Gastrocnemius medialis (tissue), 4 donors: ENCODE data around the gene SURF4. TPM values are rescaled to one million over a fixed set of nuclear protein-coding genes. Genes with fewer than 3 reads are reported as not detected.
"Not testable (repeated sequence)": the region's sequence is repeated elsewhere in the genome, so short reads cannot be mapped to it uniquely, and the experiment has no call there.

Experiments used
- ATAC-seq, 2 donors: fragments of 150-250 bp; one replicate each; pipeline ENCODE4 v1.9.1; 2016
- DNase-seq, 2 donors: peaks; one replicate each; pipeline ENCODE4 v3.0.0-alpha.2; 2019
- H3K27ac ChIP-seq, 4 donors: fragments of 200-600 bp; sonication (generic); 1 replicate in 1 of 4; 2 replicates in 3 of 4; pipeline ENCODE4 v1.5.1; 2016 to 2018; ENCODE audit warnings: mild to moderate bottlenecking in 2 of 4, moderate library complexity in 1 of 4
- H3K27me3 ChIP-seq, 3 donors: fragments of 200-600 bp; sonication (generic) in 2 of 3; 1 replicate in 1 of 3; 2 replicates in 2 of 3; pipeline versions ENCODE4 v1.5.1 to v1.6.0; 2016 to 2019; ENCODE audit warnings: mild to moderate bottlenecking in 1 of 3, moderate library complexity in 1 of 3
- H3K36me3 ChIP-seq, 2 donors: fragments of 200-600 bp; sonication (generic) in 1 of 2; one replicate each; pipeline ENCODE4 v1.5.1; 2017 to 2018
- H3K4me1 ChIP-seq, 2 donors: fragments of 200-600 bp; sonication (generic) in 1 of 2; one replicate each; pipeline ENCODE4 v1.5.1; 2016 to 2017; ENCODE audit warnings: mild to moderate bottlenecking in 2 of 2
- H3K4me3 ChIP-seq, 4 donors: fragments of 200-600 bp; sonication (generic) in 3 of 4; 1 replicate in 1 of 4; 2 replicates in 3 of 4; pipeline ENCODE4 v1.5.1; 2016 to 2019; ENCODE audit warnings: mild to moderate bottlenecking in 2 of 4
- H3K9me3 ChIP-seq, 3 donors: fragments of 200-600 bp; sonication (generic) in 2 of 3; 1 replicate in 1 of 3; 2 replicates in 2 of 3; pipeline ENCODE4 v1.5.1; 2016 to 2019
- CTCF ChIP-seq, 5 experiments: fragments of 450-650 bp in 3 of 5; fragments of 200-600 bp in 2 of 5; sonication (generic) in 2 of 5; IDR thresholded peaks in 4 of 5; conservative IDR thresholded peaks in 1 of 5; 1 replicate in 4 of 5; 2 replicates in 1 of 5; pipeline ENCODE4 v1.5.1; 2016 to 2019; ENCODE audit warnings: antibody characterized with exemption in 5 of 5, mild to moderate bottlenecking in 3 of 5, moderate library complexity in 3 of 5
- POLR2A ChIP-seq, 2 donors: fragments of 450-650 bp; IDR thresholded peaks; one replicate each; pipeline ENCODE4 v1.6.1; 2017; ENCODE audit warnings: antibody characterized with exemption in 2 of 2, mild to moderate bottlenecking in 2 of 2, moderate library complexity in 2 of 2
- in situ Hi-C, 4 donors: fragments of 200-750 bp; cut with MboI; loops; one replicate each; pipeline versions ENCODE4 v1.15.0 to v1.8.0; 2017; ENCODE audit warnings: low sequenced_read_pairs in 4 of 4
- intact Hi-C: fragments of 100-400 bp; cut with DNase I; formaldehyde crosslinking; loops from one replicate; pipeline ENCODE4 v1.15.1; 2023; ENCODE audit warnings: low total_unique reads
- total RNA-seq, 4 donors: library from RNA; depleted of rRNA; stranded (reverse); fragments of >200 nt; gene quantifications; one replicate each; pipeline versions ENCODE4 v1.1.0 to v1.2.3, GENCODE V29; 2016

The SURF4 gene
- total RNA-seq, 4 donors from 2014 or later = 62.9 to 98.4 (median 73.4) TPM

- TF ChIP-seq CTCF (IDR thresholded peaks at IDR 0.05 in 4 of 5, conservative IDR thresholded peaks at IDR 0.05 in 1 of 5) (no peak), POLR2A (IDR thresholded peaks at IDR 0.05) (no peak)
- H3K4me3 ChIP-seq = no peak overlapping the region
- in situ Hi-C loops = no loop called here
- no peaks in the 10 kb centered on the region for H3K4me1 ChIP-seq
- peaks cover 7 to 22% (median 21%) of the 10 kb centered on the region in 3 donors for H3K27me3 ChIP-seq
- no peak overlapping the region for H3K27ac ChIP-seq
- DNase-seq = no peak
- H3K36me3 ChIP-seq = no peaks in the 10 kb centered on the region
- ATAC-seq = no peak
- intact Hi-C loops = no loop called here
- no peaks in the 10 kb centered on the region for H3K9me3 ChIP-seq
These were observed 17.5 kb upstream of the SURF4 start for GRCh38 chr9:133393399-133393798.

DNA sequence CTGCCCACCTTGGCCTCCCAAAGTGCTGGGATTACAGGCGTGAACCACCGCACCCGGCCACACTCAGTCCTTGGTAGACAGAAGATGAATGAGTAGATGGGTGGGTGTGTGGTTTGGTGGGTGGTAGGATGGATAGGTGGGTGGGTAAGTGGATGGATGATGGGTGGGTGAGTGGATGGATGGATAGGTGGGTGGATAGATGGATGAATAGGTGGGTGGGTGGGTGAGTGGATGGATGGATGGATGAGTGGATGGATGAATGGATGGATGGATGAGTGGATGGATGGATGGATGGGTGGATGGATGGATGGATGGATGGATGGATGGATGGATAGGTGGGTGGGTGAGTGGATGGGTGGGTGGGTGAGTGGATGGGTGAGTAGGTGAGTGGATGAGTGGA, 16.4 kb upstream of the SURF4 start:
- peaks cover 7 to 22% (median 21%) of the 10 kb centered on the region in 3 donors for H3K27me3 ChIP-seq
- DNase-seq, H3K4me1 ChIP-seq, H3K4me3 ChIP-seq, H3K9me3 ChIP-seq, in situ Hi-C loops, H3K27ac ChIP-seq, intact Hi-C loops, ATAC-seq, H3K36me3 ChIP-seq: not testable (repeated sequence)

- ATAC-seq, H3K4me1 ChIP-seq, H3K36me3 ChIP-seq, H3K27ac ChIP-seq, H3K4me3 ChIP-seq, intact Hi-C loops, in situ Hi-C loops, DNase-seq, H3K9me3 ChIP-seq: not testable (repeated sequence)
- H3K27me3 ChIP-seq = peaks cover 7 to 22% (median 21%) of the 10 kb centered on the region in 3 donors
These were observed 15.6 kb upstream of the SURF4 start for GRCh38 chr9:133391449-133391848.

DNA sequence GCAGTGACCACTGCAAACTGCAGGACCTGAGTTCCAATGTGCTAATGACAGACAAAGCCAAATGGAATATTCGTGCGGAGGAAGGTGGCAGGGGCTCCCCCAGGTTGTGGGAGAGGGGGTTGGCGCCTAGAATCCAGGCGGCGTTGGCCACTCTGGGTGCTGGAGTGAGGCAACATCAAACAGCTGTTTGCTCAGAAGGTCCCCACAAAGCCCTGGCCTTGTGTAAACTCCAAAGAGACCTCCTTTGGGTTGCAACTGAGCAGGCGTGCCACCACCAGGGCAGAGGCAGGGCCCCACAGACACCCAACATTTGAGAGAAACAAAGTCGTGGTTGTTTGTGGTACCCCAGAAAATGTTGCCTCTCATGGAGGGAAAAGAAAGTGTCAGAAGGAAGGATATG, 14.9 kb upstream of the SURF4 start:
- no peaks in the 10 kb centered on the region for H3K9me3 ChIP-seq
- intact Hi-C loops = no loop called here
- no peak for ATAC-seq
- in situ Hi-C loops = no loop called here
- TF ChIP-seq CTCF (IDR thresholded peaks at IDR 0.05 in 4 of 5, conservative IDR thresholded peaks at IDR 0.05 in 1 of 5) = no peak
- no peak for TF ChIP-seq POLR2A (IDR thresholded peaks at IDR 0.05)
- no peak overlapping the region for H3K4me3 ChIP-seq
- H3K27me3 ChIP-seq = peaks cover 7 to 21% (median 20%) of the 10 kb centered on the region in 3 donors
- no peak for DNase-seq
- H3K27ac ChIP-seq = no peak overlapping the region
- no peaks in the 10 kb centered on the region for H3K4me1 ChIP-seq
- no peaks in the 10 kb centered on the region for H3K36me3 ChIP-seq

DNA sequence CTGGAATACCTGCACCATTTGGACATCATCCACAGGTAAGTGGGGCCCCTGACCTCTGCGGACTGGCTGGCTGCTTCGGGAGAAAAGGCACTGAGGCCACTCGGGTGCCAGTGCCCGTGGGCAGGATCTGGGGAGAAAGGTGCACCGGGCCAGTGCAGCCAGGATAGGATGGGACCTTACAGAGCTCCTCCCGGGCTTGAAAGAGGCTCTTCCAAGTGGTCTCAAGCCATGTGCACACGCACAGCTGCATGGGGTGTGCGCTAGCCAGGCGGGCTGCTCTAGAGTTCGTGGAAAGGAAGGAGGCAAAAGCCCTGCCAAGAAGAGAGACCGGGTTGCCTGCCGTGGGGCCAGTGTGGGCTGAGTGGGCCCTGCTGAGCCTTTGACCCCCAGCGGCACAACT, 13.7 kb upstream of the SURF4 start:
- in situ Hi-C loops = no loop called here
- Histone ChIP-seq H3K36me3 (no peaks in the 10 kb centered on the region), H3K4me3 (no peak overlapping the region), H3K27ac (no peak overlapping the region), H3K27me3 (peaks cover 2 to 12% (median 10%) of the 10 kb centered on the region in 3 donors), H3K9me3 (no peaks in the 10 kb centered on the region), H3K4me1 (no peaks in the 10 kb centered on the region)
- TF ChIP-seq POLR2A (IDR thresholded peaks at IDR 0.05) = no peak
- no peak for TF ChIP-seq CTCF (IDR thresholded peaks at IDR 0.05 in 4 of 5, conservative IDR thresholded peaks at IDR 0.05 in 1 of 5)
- intact Hi-C loops = no loop called here
- DNase-seq = no peak
- no peak for ATAC-seq

GRCh38 chr9:133389025-133389557, 13.2 kb upstream of the SURF4 start:
- in situ Hi-C loops (no loop called here), intact Hi-C loops (no loop called here)

More at GRCh38 chr9:133389025-133389557, 13.2 kb upstream of the SURF4 start:
- Histone ChIP-seq H3K27me3 (peaks cover 0 to 8% (median 5%) of the 10 kb centered on the region in 3 donors), H3K9me3 (no peaks in the 10 kb centered on the region), H3K4me1 (no peaks in the 10 kb centered on the region), H3K4me3 (no peak overlapping the region), H3K27ac (no peak overlapping the region), H3K36me3 (no peaks in the 10 kb centered on the region)
- no peak for TF ChIP-seq POLR2A (IDR thresholded peaks at IDR 0.05)
- no peak for TF ChIP-seq CTCF (IDR thresholded peaks at IDR 0.05 in 4 of 5, conservative IDR thresholded peaks at IDR 0.05 in 1 of 5)
- no peak for ATAC-seq
- DNase-seq = no peak
